Measurements from ENCODE around the gene ATXN3L. TPM values are rescaled to one million over a fixed set of nuclear protein-coding genes. Genes with fewer than 3 reads are reported as not detected.

The ATXN3L gene
- total RNA-seq, 2 experiments from 2014 or later = not detected

DNA sequence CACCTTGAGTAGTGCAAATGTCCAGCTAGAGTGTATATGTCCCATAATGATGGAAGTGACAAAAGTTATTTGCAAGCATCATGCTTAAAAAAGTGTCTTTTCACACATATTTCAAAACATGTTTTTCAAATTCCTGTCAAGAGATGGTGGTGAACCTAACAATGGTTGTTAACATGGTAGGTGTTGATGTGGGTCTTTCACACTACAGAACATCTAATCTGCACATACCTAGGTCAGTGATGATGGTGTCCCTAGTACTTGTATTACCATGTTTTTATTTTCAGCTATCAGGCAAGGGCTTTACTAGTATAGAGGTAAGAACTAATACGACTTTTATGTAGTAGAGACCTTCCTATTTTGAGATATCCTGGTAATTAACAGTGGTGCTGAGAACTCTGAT is 3.4 kb upstream of the ATXN3L start:
- Histone ChIP-seq H3K4me1 (ENCODE audit: insufficient read depth, low read length, poor library complexity, severe bottlenecking) (no peaks in the 10 kb centered on the region), H3K4me2 (ENCODE audit: low read length) (no peak overlapping the region), H3K79me2 (ENCODE audit: insufficient read depth, low read depth, low read length) (no peaks in the 10 kb centered on the region), H3K36me3 (ENCODE audit: insufficient read depth, low read length) (no peaks in the 10 kb centered on the region), H2AFZ (ENCODE audit: low read length) (no peak overlapping the region), H4K20me1 (ENCODE audit: insufficient read depth, low read length) (no peaks in the 10 kb centered on the region), H3K9me3 (ENCODE audit: low read length) (no peaks in the 10 kb centered on the region), H3K4me3 (ENCODE audit: low read depth, low read length, poor library complexity, severe bottlenecking) (no peak overlapping the region), H3K27ac (ENCODE audit: low read depth, low read length, poor library complexity, severe bottlenecking) (no peak overlapping the region), H3K9me2 (ENCODE audit: insufficient read depth, low read length) (no peaks in the 10 kb centered on the region)
- POLR2A ChIA-PET = interaction anchor here (1.6 kb wide), 1 partner anchor 14 kb away, joined by 3 read pairs; no protein-coding TSS in a partner anchor
- DNase-seq (ENCODE audit: low spot score) = no peak
- BruUV-seq (replicated peaks) = no TSS peak
- CTCF ChIA-PET (ENCODE audit: unreplicated experiment) = no interaction called here
- intact Hi-C loops (cut with micrococcal nuclease; ENCODE audit: unreplicated experiment) = no loop called here
- TF ChIP-seq CTCF (conservative IDR thresholded peaks at IDR 0.05; ENCODE audit: low read length) (no peak), EZH2phosphoT487 (IDR thresholded peaks at IDR 0.05; ENCODE audit: borderline replicate concordance, low read depth, low read length) (no peak)

GRCh38 chrX:13317366-13317765 is 2.5 kb downstream of the ATXN3L start:
- CTCF ChIA-PET (ENCODE audit: unreplicated experiment) = no interaction called here
- H3K79me2 ChIP-seq (ENCODE audit: insufficient read depth, low read depth, low read length) = no peaks in the 10 kb centered on the region
- intact Hi-C loops (cut with micrococcal nuclease; ENCODE audit: unreplicated experiment) = no loop called here

GRCh38 chrX:13311560-13311959 is 8.3 kb downstream of the ATXN3L start:
- no peaks in the 10 kb centered on the region for H3K36me3 ChIP-seq (ENCODE audit: insufficient read depth, low read length)
- H3K27ac ChIP-seq (ENCODE audit: low read depth, low read length, poor library complexity, severe bottlenecking) = no peak overlapping the region
- intact Hi-C loops (cut with micrococcal nuclease; ENCODE audit: unreplicated experiment) = no loop called here
- no peaks in the 10 kb centered on the region for H3K4me1 ChIP-seq (ENCODE audit: insufficient read depth, low read length, poor library complexity, severe bottlenecking)
- TF ChIP-seq EZH2phosphoT487 (IDR thresholded peaks at IDR 0.05; ENCODE audit: borderline replicate concordance, low read depth, low read length) = no peak
- no peak for TF ChIP-seq CTCF (conservative IDR thresholded peaks at IDR 0.05; ENCODE audit: low read length)
- H3K79me2 ChIP-seq (ENCODE audit: insufficient read depth, low read depth, low read length) = no peaks in the 10 kb centered on the region
- no peak overlapping the region for H3K4me2 ChIP-seq (ENCODE audit: low read length)
- H3K9me2 ChIP-seq (ENCODE audit: insufficient read depth, low read length) = no peaks in the 10 kb centered on the region
- ChIA-PET POLR2A (no interaction called here), CTCF (ENCODE audit: unreplicated experiment) (no interaction called here)
- no TSS peak for BruUV-seq (replicated peaks)
- H2AFZ ChIP-seq (ENCODE audit: low read length) = no peak overlapping the region
- H3K4me3 ChIP-seq (ENCODE audit: low read depth, low read length, poor library complexity, severe bottlenecking) = no peak overlapping the region
- H3K9me3 ChIP-seq (ENCODE audit: low read length) = no peaks in the 10 kb centered on the region
- no peaks in the 10 kb centered on the region for H4K20me1 ChIP-seq (ENCODE audit: insufficient read depth, low read length)
- DNase-seq (ENCODE audit: low spot score) = no peak

More at GRCh38 chrX:13317366-13317765, 2.5 kb downstream of the ATXN3L start:
- H2AFZ ChIP-seq (ENCODE audit: low read length) = no peak overlapping the region
- no peaks in the 10 kb centered on the region for H4K20me1 ChIP-seq (ENCODE audit: insufficient read depth, low read length)
- no peak overlapping the region for H3K27ac ChIP-seq (ENCODE audit: low read depth, low read length, poor library complexity, severe bottlenecking)
- no peaks in the 10 kb centered on the region for H3K36me3 ChIP-seq (ENCODE audit: insufficient read depth, low read length)
- H3K4me1 ChIP-seq (ENCODE audit: insufficient read depth, low read length, poor library complexity, severe bottlenecking) = no peaks in the 10 kb centered on the region
- H3K9me3 ChIP-seq (ENCODE audit: low read length) = no peaks in the 10 kb centered on the region
- TF ChIP-seq CTCF (conservative IDR thresholded peaks at IDR 0.05; ENCODE audit: low read length) (no peak), EZH2phosphoT487 (IDR thresholded peaks at IDR 0.05; ENCODE audit: borderline replicate concordance, low read depth, low read length) (no peak)
- no peaks in the 10 kb centered on the region for H3K9me2 ChIP-seq (ENCODE audit: insufficient read depth, low read length)
- H3K4me3 ChIP-seq (ENCODE audit: low read depth, low read length, poor library complexity, severe bottlenecking) = no peak overlapping the region
- no peak for DNase-seq (ENCODE audit: low spot score)
- POLR2A ChIA-PET = no interaction called here
- no TSS peak for BruUV-seq (replicated peaks)
- no peak overlapping the region for H3K4me2 ChIP-seq (ENCODE audit: low read length)
